ENCODE measurements around the gene KRTAP4-7.

Gene KRTAP4-7

GRCh38 chr17:41067281-41067680, 16.7 kb upstream of the KRTAP4-7 start:
- H3K4me3 ChIP-seq (ENCODE audit: low read depth, low read length), result no peak overlapping the region
- TF ChIP-seq CTCF (IDR thresholded peaks at IDR 0.05; ENCODE audit: low read depth, low read length) (no peak), POLR2A (IDR thresholded peaks at IDR 0.05; ENCODE audit: extremely low read depth, insufficient read length) (no peak), MAX (IDR thresholded peaks at IDR 0.05; ENCODE audit: low read depth, low read length) (no peak), MYC (IDR thresholded peaks at IDR 0.05; ENCODE audit: low read depth, low read length) (no peak)
- no peak for DNase-seq (ENCODE audit: low read depth)

- TF ChIP-seq MYC (IDR thresholded peaks at IDR 0.05; ENCODE audit: low read depth, low read length), result no peak
- TF ChIP-seq MAX (IDR thresholded peaks at IDR 0.05; ENCODE audit: low read depth, low read length), result no peak
- no peak for TF ChIP-seq POLR2A (IDR thresholded peaks at IDR 0.05; ENCODE audit: extremely low read depth, insufficient read length)
- no peak for TF ChIP-seq CTCF (IDR thresholded peaks at IDR 0.05; ENCODE audit: low read depth, low read length)
- DNase-seq (ENCODE audit: low read depth), result no peak
- no peak overlapping the region for H3K4me3 ChIP-seq (ENCODE audit: low read depth, low read length)
Observed at GRCh38 chr17:41069031-41069430, 14.9 kb upstream of the KRTAP4-7 start.

GRCh38 chr17:41071606-41072360, 12.2 kb upstream of the KRTAP4-7 start:
- no peak for TF ChIP-seq POLR2A (IDR thresholded peaks at IDR 0.05; ENCODE audit: extremely low read depth, insufficient read length)
- TF ChIP-seq MYC (IDR thresholded peaks at IDR 0.05; ENCODE audit: low read depth, low read length), result no peak
- no peak for TF ChIP-seq MAX (IDR thresholded peaks at IDR 0.05; ENCODE audit: low read depth, low read length)
- TF ChIP-seq CTCF (IDR thresholded peaks at IDR 0.05; ENCODE audit: low read depth, low read length), result no peak
- H3K4me3 ChIP-seq (ENCODE audit: low read depth, low read length), result no peak overlapping the region
- DNase-seq (ENCODE audit: low read depth), result no peak

- DNase-seq (ENCODE audit: low read depth), result no peak
- no peak overlapping the region for H3K4me3 ChIP-seq (ENCODE audit: low read depth, low read length)
- TF ChIP-seq MYC (IDR thresholded peaks at IDR 0.05; ENCODE audit: low read depth, low read length) (no peak), MAX (IDR thresholded peaks at IDR 0.05; ENCODE audit: low read depth, low read length) (no peak), CTCF (IDR thresholded peaks at IDR 0.05; ENCODE audit: low read depth, low read length) (no peak), POLR2A (IDR thresholded peaks at IDR 0.05; ENCODE audit: extremely low read depth, insufficient read length) (no peak)
Observed at GRCh38 chr17:41073676-41074075, 10.3 kb upstream of the KRTAP4-7 start.

DNA sequence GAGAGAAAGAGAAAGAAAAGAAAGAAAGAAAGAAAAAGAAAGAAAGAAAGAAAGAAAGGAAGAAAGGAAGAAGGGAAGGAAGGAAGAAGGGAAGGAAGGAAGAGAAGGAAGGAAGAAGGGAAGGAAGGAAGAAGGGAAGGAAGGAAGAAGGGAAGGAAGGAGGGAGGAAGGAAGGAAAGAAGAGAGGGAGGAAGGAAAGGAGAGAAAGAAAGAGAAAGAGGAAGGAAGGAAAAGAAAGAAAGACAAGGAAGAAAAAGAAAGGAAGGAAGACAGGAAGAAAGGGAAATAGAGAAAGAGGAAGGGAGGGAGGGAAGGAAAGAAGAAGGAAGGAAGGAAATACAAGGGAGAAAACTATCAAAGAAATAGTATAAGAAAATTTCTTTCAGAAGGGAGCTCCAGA, 7.2 kb upstream of the KRTAP4-7 start:
- DNase-seq (ENCODE audit: low read depth), result no peak
- TF ChIP-seq CTCF (IDR thresholded peaks at IDR 0.05; ENCODE audit: low read depth, low read length) (no peak), MAX (IDR thresholded peaks at IDR 0.05; ENCODE audit: low read depth, low read length) (no peak), POLR2A (IDR thresholded peaks at IDR 0.05; ENCODE audit: extremely low read depth, insufficient read length) (no peak), MYC (IDR thresholded peaks at IDR 0.05; ENCODE audit: low read depth, low read length) (no peak)
- H3K4me3 ChIP-seq (ENCODE audit: low read depth, low read length), result no peak overlapping the region
